ENCODE data around the gene TSPAN4.

Gene TSPAN4

GRCh38 chr11:880447-880846 lies 37.8 kb downstream of the TSPAN4 start:
- FAIRE-seq (no peak), DNase-seq (ENCODE audit: insufficient read length, low spot score) (no peak)
- TF ChIP-seq CTCF (IDR thresholded peaks at IDR 0.05; ENCODE audit: insufficient read depth, missing control alignments) = no peak

- TF ChIP-seq CTCF (IDR thresholded peaks at IDR 0.05; ENCODE audit: insufficient read depth, missing control alignments) = no peak
- DNase-seq (ENCODE audit: insufficient read length, low spot score) = no peak
Observed at GRCh38 chr11:882596-882995, 39.9 kb downstream of the TSPAN4 start.

GRCh38 chr11:883527-883926 lies 40.9 kb downstream of the TSPAN4 start:
- FAIRE-seq (no peak), DNase-seq (ENCODE audit: insufficient read length, low spot score) (no peak)
- TF ChIP-seq CTCF (IDR thresholded peaks at IDR 0.05; ENCODE audit: insufficient read depth, missing control alignments) = no peak

More at GRCh38 chr11:882596-882995, 39.9 kb downstream of the TSPAN4 start:
- FAIRE-seq = no peak

GRCh38 chr11:884578-885070 lies 42.0 kb downstream of the TSPAN4 start:
- no peak for DNase-seq (ENCODE audit: insufficient read length, low spot score)
- TF ChIP-seq CTCF (IDR thresholded peaks at IDR 0.05; ENCODE audit: insufficient read depth, missing control alignments) = no peak
- FAIRE-seq = no peak

GRCh38 chr11:886568-886967 lies 43.9 kb downstream of the TSPAN4 start:
- FAIRE-seq = no peak
- DNase-seq (ENCODE audit: insufficient read length, low spot score) = no peak
- TF ChIP-seq CTCF (IDR thresholded peaks at IDR 0.05; ENCODE audit: insufficient read depth, missing control alignments) = no peak

- TF ChIP-seq CTCF (IDR thresholded peaks at IDR 0.05; ENCODE audit: insufficient read depth, missing control alignments) = no peak
- FAIRE-seq (no peak), DNase-seq (ENCODE audit: insufficient read length, low spot score) (no peak)
Observed at GRCh38 chr11:887589-887988, 44.9 kb downstream of the TSPAN4 start.

- TF ChIP-seq CTCF (IDR thresholded peaks at IDR 0.05; ENCODE audit: insufficient read depth, missing control alignments) = no peak
- FAIRE-seq = no peak
- peak; percentile 87 for DNase-seq (ENCODE audit: insufficient read length, low spot score)
Observed at GRCh38 chr11:888310-889212, 45.9 kb downstream of the TSPAN4 start.
